HL-60 (cell line): Measurements from ENCODE around the gene AIFM2.
"Not testable (repeated sequence)": the region's sequence is repeated elsewhere in the genome, so short reads cannot be mapped to it uniquely, and the experiment has no call there.

ENCODE experiments used
- DNase-seq, 2 experiments: peaks; one replicate each; pipeline ENCODE4 v3.0.0-alpha.2; 2010 to 2020; ENCODE audit warnings: low read depth in 1 of 2, low spot score in 1 of 2
- H3K27ac ChIP-seq: fragments of 250-450 bp; sonication (Bioruptor Pico); replicated peaks from 2 replicates; pipeline ENCODE4 v1.5.1; 2020; ENCODE audit warnings: mild to moderate bottlenecking, moderate library complexity
- H3K27me3 ChIP-seq: fragments of 250-450 bp; sonication (Bioruptor Pico); 2 replicates; pipeline ENCODE4 v1.5.1; 2021; ENCODE audit warnings: mild to moderate bottlenecking, moderate library complexity; ENCODE audit not compliant: insufficient read depth, poor library complexity, severe bottlenecking
- H3K4me3 ChIP-seq: replicated peaks from 2 replicates; pipeline ENCODE4 v1.5.1; 2011; ENCODE audit warnings: mild to moderate bottlenecking, control low read depth, low read length; ENCODE audit not compliant: insufficient read depth
- CTCF ChIP-seq: IDR thresholded peaks from one replicate; pipeline ENCODE4 v1.5.1; 2011; ENCODE audit warnings: low read length, control low read depth, inconsistent platforms; ENCODE audit not compliant: insufficient read depth
- GABPA ChIP-seq: IDR thresholded peaks from 2 replicates; pipeline ENCODE4 v1.6.1; 2012; ENCODE audit warnings: low read depth
- POLR2AphosphoS5 ChIP-seq: IDR thresholded peaks from 2 replicates; pipeline ENCODE4 v1.6.1; 2012; ENCODE audit warnings: low read depth
- REST ChIP-seq: IDR thresholded peaks from 2 replicates; pipeline ENCODE4 v1.6.1; 2012; ENCODE audit warnings: low read depth; ENCODE audit not compliant: insufficient replicate concordance
- SPI1 ChIP-seq: IDR thresholded peaks from 2 replicates; pipeline ENCODE4 v1.6.1; 2012; ENCODE audit warnings: low read depth, mild to moderate bottlenecking, borderline replicate concordance

Gene AIFM2

GRCh38 chr10:70109064-70109729 is 23.4 kb downstream of the AIFM2 start:
- no peak for DNase-seq
- Histone ChIP-seq H3K4me3 (no peak overlapping the region), H3K27me3 (no peaks in the 10 kb centered on the region), H3K27ac (no peak overlapping the region)
- no peak for TF ChIP-seq POLR2AphosphoS5
- no peak for TF ChIP-seq SPI1
- no peak for TF ChIP-seq CTCF
- no peak for TF ChIP-seq REST
- no peak for TF ChIP-seq GABPA

GRCh38 chr10:70106958-70107791 is 25.4 kb downstream of the AIFM2 start:
- Histone ChIP-seq H3K4me3 (no peak overlapping the region), H3K27me3 (no peaks in the 10 kb centered on the region), H3K27ac (no peak overlapping the region)
- TF ChIP-seq SPI1 (no peak), POLR2AphosphoS5 (no peak)
- no peak for DNase-seq

- no peak for DNase-seq
- no peak for TF ChIP-seq CTCF
- TF ChIP-seq POLR2AphosphoS5: no peak
- TF ChIP-seq SPI1: no peak
- TF ChIP-seq GABPA: no peak
- no peak for TF ChIP-seq REST
Observed at GRCh38 chr10:70101668-70102067, 31.0 kb downstream of the AIFM2 start.

GRCh38 chr10:70101068-70101562 is 31.5 kb downstream of the AIFM2 start:
- not testable (repeated sequence) for H3K27me3 ChIP-seq, H3K27ac ChIP-seq, H3K4me3 ChIP-seq, DNase-seq

More at GRCh38 chr10:70101668-70102067, 31.0 kb downstream of the AIFM2 start:
- Histone ChIP-seq H3K4me3 (no peak overlapping the region), H3K27ac (no peak overlapping the region), H3K27me3 (no peaks in the 10 kb centered on the region)
